Suprapubic skin (tissue), 3 donors: Measurements from ENCODE around the gene RNF220.

Experiments
- CTCF ChIP-seq, 2 donors: fragments of 200-600 bp in 1 of 2; fragments of 450-650 bp in 1 of 2; sonication (generic) in 1 of 2; IDR thresholded peaks; one replicate each; pipeline ENCODE4 v1.5.1; 2016 to 2019; ENCODE audit warnings: antibody characterized with exemption in 2 of 2, mild to moderate bottlenecking in 1 of 2, moderate library complexity in 1 of 2
- POLR2A ChIP-seq, 2 donors: fragments of 450-650 bp; IDR thresholded peaks; one replicate each; pipeline ENCODE4 v1.6.1; 2017; ENCODE audit warnings: antibody characterized with exemption in 2 of 2, mild to moderate bottlenecking in 2 of 2, moderate library complexity in 2 of 2

GRCh38 chr1:44685218-44685617, 280.2 kb downstream of the RNF220 start:
- TF ChIP-seq POLR2A (IDR thresholded peaks at IDR 0.05): no peak
- no peak for TF ChIP-seq CTCF (IDR thresholded peaks at IDR 0.05)
